HepG2 (cell line): Measurements from ENCODE around the gene OLAH. TPM values are rescaled to one million over a fixed set of nuclear protein-coding genes. Genes with fewer than 3 reads are reported as not detected.

ENCODE experiments used
- ATAC-seq: fragments of 200-7000 bp; cut with Tn5 transposase; 3 replicates; pipeline ENCODE4 v1.9.1; 2020; ENCODE audit warnings: mild to moderate bottlenecking, moderate library complexity
- BruUV-seq: library from RNA; stranded (reverse); fragments of 400-500 nt; replicated peaks from 2 replicates; lab custom pipeline; 2021; lab: Mats Ljungman, UMichigan
- CTCF ChIA-PET: fragments of 300-600 bp; formaldehyde crosslinking; extraction: SDS; loops from one replicate; lab custom pipeline; 2021; ENCODE audit warnings: low total read pairs, inconsistent platforms, low intra/inter-chr PET ratio; lab: Yijun Ruan, JAX
- POLR2A ChIA-PET: fragments of 350-600 bp; sonication (Branson Sonifier 250); formaldehyde crosslinking; loops from one replicate; lab custom pipeline; 2020; ENCODE audit warnings: antibody characterized with exemption, inconsistent platforms; lab: Yijun Ruan, JAX
- DNase-seq: peaks from one replicate; pipeline ENCODE4 v3.0.0-alpha.2; 2015; ENCODE audit warnings: low spot score
- FAIRE-seq: peaks from 3 replicates; lab custom pipeline; 2011; peaks lifted over from hg19 to GRCh38; lab: Jason Lieb, UNC
- H2AFZ ChIP-seq: one replicate; pipeline ENCODE4 v1.6.1; 2011; ENCODE audit warnings: low read length, inconsistent platforms
- H3K27ac ChIP-seq: fragments of 300-600 bp; 3 replicates; pipeline ENCODE4 v1.8.0; 2011; ENCODE audit warnings: mixed run types, mild to moderate bottlenecking, mixed read lengths, low read length, inconsistent platforms; ENCODE audit not compliant: insufficient read depth; ENCODE audit errors: extremely low read length
- H3K27me3 ChIP-seq, 2 experiments: fragments of 200-600 bp in 1 of 2; 2 replicates in 1 of 2; 3 replicates in 1 of 2; pipeline versions ENCODE4 v1.6.0 to v1.8.0; 2011; ENCODE audit warnings: low read length in 2 of 2, mild to moderate bottlenecking in 2 of 2, moderate library complexity in 2 of 2, inconsistent platforms in 1 of 2; ENCODE audit not compliant: insufficient read depth in 2 of 2, control insufficient read depth in 1 of 2
- H3K36me3 ChIP-seq, 2 experiments: fragments of 200-600 bp in 1 of 2; replicated peaks in 1 of 2; 2 replicates in 1 of 2; 3 replicates in 1 of 2; pipeline versions ENCODE4 v1.5.1 to v1.8.0; 2011; ENCODE audit warnings: low read length in 2 of 2, inconsistent platforms in 1 of 2; ENCODE audit not compliant: insufficient read depth in 2 of 2, control insufficient read depth in 1 of 2
- H3K4me1 ChIP-seq: 2 replicates; pipeline ENCODE4 v1.5.1; 2012; ENCODE audit warnings: low read length, inconsistent platforms; ENCODE audit not compliant: insufficient read depth
- H3K4me2 ChIP-seq: 2 replicates; pipeline ENCODE4 v1.6.0; 2011; ENCODE audit warnings: low read depth, low read length, inconsistent platforms
- H3K4me3 ChIP-seq, 3 experiments: fragments of 200-600 bp in 1 of 3; sonication (generic), shearing (Covaris generic) in 1 of 3; replicated peaks in 1 of 3; 2 replicates each; pipeline ENCODE4 v1.5.1; 2011 to 2016; ENCODE audit warnings: low read length in 3 of 3, inconsistent platforms in 2 of 3, low read depth in 2 of 3, mild to moderate bottlenecking in 2 of 3, control low read depth in 1 of 3, mixed read lengths in 1 of 3; ENCODE audit not compliant: insufficient read depth in 1 of 3
- H3K79me2 ChIP-seq: one replicate; pipeline ENCODE4 v1.6.1; 2011; ENCODE audit warnings: low read length, inconsistent platforms; ENCODE audit not compliant: insufficient read depth
- H3K9ac ChIP-seq: 2 replicates; pipeline ENCODE4 v1.6.0; 2011; ENCODE audit warnings: mild to moderate bottlenecking, low read depth, low read length, inconsistent platforms; ENCODE audit not compliant: insufficient read depth
- H3K9me3 ChIP-seq: 2 replicates; pipeline ENCODE4 v1.5.1; 2012; ENCODE audit warnings: mild to moderate bottlenecking, low read length
- H4K20me1 ChIP-seq: 2 replicates; pipeline ENCODE4 v1.6.0; 2011; ENCODE audit warnings: inconsistent platforms, mild to moderate bottlenecking, low read length, moderate library complexity; ENCODE audit not compliant: insufficient read depth
- AGO2 ChIP-seq: fragments of 200-400 bp; formaldehyde crosslinking; optimal IDR thresholded peaks from 2 replicates; pipeline ENCODE3; 2017; ENCODE audit warnings: mild to moderate bottlenecking, low read depth, low read length, moderate library complexity
- MTERF4 ChIP-seq: sonication (generic); formaldehyde crosslinking; IDR thresholded peaks from 2 replicates; pipeline ENCODE4 v1.8.0; 2023; ENCODE audit warnings: mild to moderate bottlenecking, missing genetic modification reagents
- POLR2A ChIP-seq, 2 experiments: IDR thresholded peaks; 2 replicates each; pipeline ENCODE4 v1.6.1; 2011; ENCODE audit warnings: low read depth in 2 of 2, low read length in 2 of 2, mild to moderate bottlenecking in 1 of 2, moderate library complexity in 1 of 2; ENCODE audit not compliant: insufficient read depth in 1 of 2
- POLR2AphosphoS5 ChIP-seq: IDR thresholded peaks from 2 replicates; pipeline ENCODE4 v1.6.1; 2012; ENCODE audit warnings: low read depth, low read length
- SMARCE1 ChIP-seq: fragments of 450-650 bp; IDR thresholded peaks from 2 replicates; pipeline ENCODE4 v1.6.1; 2017; ENCODE audit warnings: borderline replicate concordance
- ZBTB33 ChIP-seq: sonication (generic); formaldehyde crosslinking; IDR thresholded peaks from 2 replicates; pipeline ENCODE4 v1.4.0; 2020; ENCODE audit warnings: missing genetic modification reagents
- WGBS: methylation state at CpG from one replicate; pipeline ENCODE4 v1.1.6; 2017; ENCODE audit warnings: low lambda C conversion rate; 5-methylcytosine and 5-hydroxymethylcytosine counted together
- in situ Hi-C: cut with HindIII; loops from 2 replicates; pipeline ENCODE4 v1.10.0; 2017; ENCODE audit warnings: low pct_unique_long_range_greater_than_20kb; ENCODE audit not compliant: extremely low pct_ligation_motif_present
- intact Hi-C: fragments of 100-400 bp; cut with micrococcal nuclease; formaldehyde crosslinking; loops from one replicate; pipeline ENCODE4 v1.10.0; 2022; ENCODE audit not compliant: unreplicated experiment
- polyA plus RNA-seq, 8 experiments: library from polyadenylated mRNA; depleted of rRNA in 3 of 8; stranded (reverse) in 7 of 8; unstranded in 1 of 8; fragments of >200 nt; fragmentation: Illumina TruSeq in 4 of 8; extraction: Trizol in 4 of 8; gene quantifications; 2 replicates each; pipeline versions ENCODE4 v1.2.1 to v1.2.3, GENCODE V29; 2011 to 2016; ENCODE audit warnings: low read depth in 4 of 8, missing spikeins in 1 of 8, mixed read lengths in 1 of 8; ENCODE audit not compliant: insufficient read depth in 1 of 8
- total RNA-seq, 5 experiments: library from RNA; depleted of rRNA; stranded (reverse); fragments of >200 nt; fragmentation: Illumina TruSeq; extraction: Trizol; gene quantifications; 2 replicates each; pipeline ENCODE4 v1.2.3, GENCODE V29; 2016; ENCODE audit warnings: low read depth in 1 of 5

The OLAH gene
- total and polyA plus RNA-seq, 2 of the 13 experiments (the other 11 are each of a cell fraction or from before 2014, with no cell fraction given) = 0.13 TPM; not detected in 1

DNA sequence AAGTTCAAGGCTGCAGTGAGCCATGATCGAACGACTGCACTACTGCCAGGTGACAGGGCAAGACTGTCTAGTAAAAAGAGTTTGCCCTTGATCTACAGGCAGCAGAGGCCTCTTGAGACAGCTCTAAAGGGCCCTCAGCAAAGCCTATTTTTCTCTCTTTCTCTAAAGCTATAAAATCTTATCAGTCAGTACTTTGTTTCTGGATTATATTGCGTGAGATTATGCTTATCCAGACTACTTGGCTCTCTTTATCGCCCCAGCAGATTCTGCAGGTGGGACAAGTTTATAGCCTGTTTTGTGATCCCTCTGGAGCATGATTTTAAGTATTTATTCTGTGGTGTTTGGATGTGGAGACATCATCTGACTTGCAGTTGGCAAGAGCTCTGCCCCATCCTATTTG, 56.1 kb downstream of the OLAH start:
- CTCF ChIA-PET = no interaction called here
- no peak for ATAC-seq
- peaks cover 28% of the 10 kb centered on the region for H3K4me1 ChIP-seq
- H3K27me3 ChIP-seq = no peaks in the 10 kb centered on the region; a peak in 1 of 5 replicates
- 88% methylated on average over 4 of the region's 4 CpGs for whole genome bisulfite sequencing
- H3K79me2 ChIP-seq = peaks cover 32% of the 10 kb centered on the region
- H3K9ac ChIP-seq = no peak overlapping the region
- H3K36me3 ChIP-seq = peaks cover 10 to 23% of the 10 kb centered on the region in 2 experiments; a peak in 4 of 5 replicates
- H3K4me2 ChIP-seq = no peak overlapping the region
- TF ChIP-seq MTERF4 = no peak
- TF ChIP-seq ZBTB33 (CRISPR knock-in tag) = no peak
- TF ChIP-seq POLR2A (IDR thresholded peaks at IDR 0.05; ENCODE audit: insufficient read depth in 1 of 2, low read depth in 2 of 2, low read length in 2 of 2) = 0 out of 4 replicates have a peak, but pooled peaks of 1 of the 2 experiments have one; percentile 3
- TF ChIP-seq POLR2AphosphoS5 = 0 out of 2 replicates have a peak, but pooled peaks have one; percentile 16
- TF ChIP-seq, all 625 proteins: peak for 2
- Histone ChIP-seq H2AFZ (no peak overlapping the region), H3K9me3 (no peaks in the 10 kb centered on the region), H3K4me3 (no peak overlapping the region), H4K20me1 (no peaks in the 10 kb centered on the region), H3K27ac (no peak overlapping the region)
- no TSS peak for BruUV-seq
- in situ Hi-C loops = loop anchor here (10.0 kb wide), 2 partner anchors 105 to 135 kb away; no protein-coding TSS in a partner anchor
- POLR2A ChIA-PET = interaction anchor here (1.5 kb wide), 1 partner anchor 68 kb away, joined by 4 read pairs; no protein-coding TSS in a partner anchor
- intact Hi-C loops = loop anchor here (10.0 kb wide), 1 partner anchor 65 kb away; the partner anchor contains the start of gene NMT2
- FAIRE-seq = no peak
- DNase-seq = no peak

DNA sequence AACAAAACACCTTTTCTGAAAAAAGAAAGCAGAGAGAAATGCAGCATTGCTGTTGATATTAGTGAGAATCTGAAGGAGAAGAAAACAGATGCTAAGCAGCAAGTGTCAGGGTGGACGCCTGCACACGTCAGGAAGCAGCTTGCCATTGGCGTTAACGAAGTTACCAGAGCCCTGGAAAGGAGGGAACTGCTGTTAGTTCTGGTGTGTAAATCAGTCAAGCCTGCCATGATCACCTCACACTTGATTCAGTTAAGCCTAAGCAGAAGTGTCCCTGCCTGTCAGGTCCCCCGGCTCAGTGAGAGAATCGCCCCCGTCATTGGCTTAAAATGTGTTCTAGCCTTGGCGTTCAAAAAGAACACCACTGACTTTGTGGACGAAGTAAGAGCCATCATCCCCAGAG, 59.8 kb downstream of the OLAH start:
- no peak overlapping the region for H3K27ac ChIP-seq
- H3K9ac ChIP-seq = no peak overlapping the region
- H3K27me3 ChIP-seq = no peaks in the 10 kb centered on the region
- in situ Hi-C loops (loop anchor here (10.0 kb wide), 2 partner anchors 109 to 139 kb away; no protein-coding TSS in a partner anchor), intact Hi-C loops (loop anchor here (10.0 kb wide), 1 partner anchor 61 kb away; the partner anchor contains the start of gene NMT2)
- H3K4me2 ChIP-seq = no peak overlapping the region
- H2AFZ ChIP-seq = no peak overlapping the region
- no peaks in the 10 kb centered on the region for H3K9me3 ChIP-seq
- no TSS peak for BruUV-seq
- H3K36me3 ChIP-seq = peaks cover 11 to 32% of the 10 kb centered on the region in 2 experiments; a peak in 4 of 5 replicates
- ChIA-PET POLR2A (no interaction called here), CTCF (no interaction called here)
- H3K4me3 ChIP-seq = no peak overlapping the region
- FAIRE-seq (no peak), DNase-seq (no peak), ATAC-seq (no peak)
- H3K79me2 ChIP-seq = peaks cover 22% of the 10 kb centered on the region
- H4K20me1 ChIP-seq = no peaks in the 10 kb centered on the region
- peaks cover 26% of the 10 kb centered on the region for H3K4me1 ChIP-seq
- 98% methylated on average over 9 of the region's 9 CpGs for WGBS
- TF ChIP-seq SMARCE1 = no peak
- TF ChIP-seq AGO2 = peak; percentile 14
